NCI-H1048 (cell line): ENCODE data around the gene ANGPT4.
"Not testable (repeated sequence)": the region's sequence is repeated elsewhere in the genome, so short reads cannot be mapped to it uniquely, and the experiment has no call there.

Source experiments
- DNase-seq: peaks from one replicate; lab custom pipeline; 2025; lab: John Stamatoyannopoulos, UW

Gene ANGPT4

GRCh38 chr20:906001-906520, 10.1 kb downstream of the ANGPT4 start:
- no peak for DNase-seq

GRCh38 chr20:905396-905961, 10.7 kb downstream of the ANGPT4 start:
- no peak for DNase-seq

GRCh38 chr20:904039-904545, 12.0 kb downstream of the ANGPT4 start:
- DNase-seq: no peak

- DNase-seq: not testable (repeated sequence)
Measured at GRCh38 chr20:897436-897835, 18.7 kb downstream of the ANGPT4 start.

GRCh38 chr20:896501-897025, 19.6 kb downstream of the ANGPT4 start:
- DNase-seq: no peak

- DNase-seq: not testable (repeated sequence)
Measured at GRCh38 chr20:892371-892770, 23.8 kb downstream of the ANGPT4 start.

- DNase-seq: no peak
Measured at GRCh38 chr20:891706-892080, 24.4 kb downstream of the ANGPT4 start.

- no peak for DNase-seq
Measured at GRCh38 chr20:891058-891705, 25.0 kb downstream of the ANGPT4 start.

GRCh38 chr20:890666-891057, 25.5 kb downstream of the ANGPT4 start:
- no peak for DNase-seq

- no peak for DNase-seq
Measured at GRCh38 chr20:889932-890463, 26.1 kb downstream of the ANGPT4 start.

- DNase-seq: no peak
Measured at GRCh38 chr20:889106-889505, 27.0 kb downstream of the ANGPT4 start.

- no peak for DNase-seq
Measured at GRCh38 chr20:888057-888456, 28.1 kb downstream of the ANGPT4 start.

GRCh38 chr20:887137-887536, 29.0 kb downstream of the ANGPT4 start:
- DNase-seq: no peak

- no peak for DNase-seq
Measured at GRCh38 chr20:884983-885952, 30.9 kb downstream of the ANGPT4 start.

- DNase-seq: no peak
Measured at GRCh38 chr20:881783-882144, 34.4 kb downstream of the ANGPT4 start.

GRCh38 chr20:881051-881782, 34.9 kb downstream of the ANGPT4 start:
- no peak for DNase-seq

- no peak for DNase-seq
Measured at GRCh38 chr20:879626-880025, 36.5 kb downstream of the ANGPT4 start.

- DNase-seq: peak; percentile 28
Measured at GRCh38 chr20:878511-879307, 37.4 kb downstream of the ANGPT4 start.

GRCh38 chr20:877814-878213, 38.3 kb downstream of the ANGPT4 start:
- DNase-seq: no peak

GRCh38 chr20:875115-875514, 41.0 kb downstream of the ANGPT4 start:
- no peak for DNase-seq
